ENCODE measurements around the gene ATXN3.

- TF ChIP-seq CTCF (IDR thresholded peaks at IDR 0.05) (no peak), ZFX (IDR thresholded peaks at IDR 0.05; ENCODE audit: borderline replicate concordance) (no peak)
Observed at GRCh38 chr14:92121670-92122350, 15.4 kb upstream of the ATXN3 start, which contains the start of the genes CPSF2 and NDUFB1.
